ENCODE data around the gene RBM4B. TPM values are rescaled to one million over a fixed set of nuclear protein-coding genes. Genes with fewer than 3 reads are reported as not detected.

Gene RBM4B
- total and polyA plus RNA-seq, 2 of the 13 experiments (the other 11 are each of a cell fraction or from before 2014, with no cell fraction given): 25.8 to 32.4 TPM

- POLR2A ChIA-PET: interaction anchor here (1.0 to 1.4 kb wide), 4 partner anchors 25 to 125 kb away, joined by 3 to 4 read pairs (median 3); partner anchors contain the start of genes RBM4B and RCE1
- Histone ChIP-seq H4K20me1 (ENCODE audit: insufficient read depth, low read length) (no peaks in the 10 kb centered on the region), H2AFZ (ENCODE audit: low read length) (no peak overlapping the region), H3K4me3 (replicated peaks in 1 of 3; ENCODE audit: insufficient read depth in 1 of 3, low read depth in 2 of 3, low read length in 3 of 3) (peak overlapping the region; percentile 57 to 77 (median 65)), H3K9ac (ENCODE audit: insufficient read depth, low read depth, low read length) (peak overlapping the region; percentile 63), H3K27ac (ENCODE audit: extremely low read length, insufficient read depth, low read length) (no peak overlapping the region), H3K4me2 (ENCODE audit: low read depth, low read length) (peak overlapping the region; percentile 92), H3K36me3 (replicated peaks in 1 of 2; ENCODE audit: control insufficient read depth in 1 of 2, insufficient read depth in 2 of 2, low read length in 2 of 2) (no peaks in the 10 kb centered on the region), H3K4me1 (ENCODE audit: insufficient read depth, low read length) (peaks cover 50% of the 10 kb centered on the region), H3K79me2 (ENCODE audit: insufficient read depth, low read length) (no peaks in the 10 kb centered on the region), H3K9me3 (ENCODE audit: low read length) (no peaks in the 10 kb centered on the region), H3K27me3 (ENCODE audit: control insufficient read depth in 1 of 2, insufficient read depth in 2 of 2, low read length in 2 of 2) (no peaks in the 10 kb centered on the region)
- 12% methylated on average over 9 of the region's 14 CpGs for WGBS (ENCODE audit: low lambda C conversion rate)
- DNase-seq (ENCODE audit: low spot score): no peak
- in situ Hi-C loops (cut with HindIII; ENCODE audit: extremely low pct_ligation_motif_present, low pct_unique_long_range_greater_than_20kb): no loop called here
- BruUV-seq (replicated peaks): no TSS peak
- no peak for FAIRE-seq
- ATAC-seq: peak; percentile 17
- CTCF ChIA-PET (ENCODE audit: low intra/inter-chr PET ratio, low total read pairs): interaction anchor here (0.8 kb wide), 1 partner anchor 116 kb away, joined by 5 read pairs; no protein-coding TSS in a partner anchor
- intact Hi-C loops (cut with micrococcal nuclease; ENCODE audit: unreplicated experiment): loop anchor here (1.0 kb wide), 1 partner anchor 116 kb away; no protein-coding TSS in a partner anchor
- TF ChIP-seq DPF2 (CRISPR knock-in tag; IDR thresholded peaks at IDR 0.05; ENCODE audit: borderline replicate concordance, low read depth): no peak
- 0 out of 2 replicates have a peak, but pooled peaks have one; percentile 34 for TF ChIP-seq ZBTB33 (CRISPR knock-in tag; IDR thresholded peaks at IDR 0.05)
- no peak for TF ChIP-seq NR3C1 (CRISPR knock-in tag; IDR thresholded peaks at IDR 0.05)
- TF ChIP-seq ZEB1 (IDR thresholded peaks at IDR 0.05; ENCODE audit: insufficient replicate concordance, low read depth): no peak
- no peak for TF ChIP-seq ZNF710 (CRISPR knock-in tag; IDR thresholded peaks at IDR 0.05; ENCODE audit: borderline replicate concordance)
- no peak for TF ChIP-seq ZNF180 (CRISPR knock-in tag; IDR thresholded peaks at IDR 0.05; ENCODE audit: borderline replicate concordance, low read depth)
- TF ChIP-seq CC2D1A (CRISPR knock-in tag; IDR thresholded peaks at IDR 0.05): no peak
- no peak for TF ChIP-seq THAP11 (CRISPR knock-in tag; IDR thresholded peaks at IDR 0.05)
- no peak for TF ChIP-seq ZNF10 (CRISPR knock-in tag; IDR thresholded peaks at IDR 0.05; ENCODE audit: borderline replicate concordance, low read depth)
- TF ChIP-seq ZBTB26 (CRISPR knock-in tag; IDR thresholded peaks at IDR 0.05; ENCODE audit: borderline replicate concordance): 0 out of 2 replicates have a peak, but pooled peaks have one; percentile 13
- TF ChIP-seq ZNF776 (CRISPR knock-in tag; IDR thresholded peaks at IDR 0.05): 0 out of 2 replicates have a peak, but pooled peaks have one; percentile 29
- no peak for TF ChIP-seq ZNF761 (CRISPR knock-in tag; conservative IDR thresholded peaks at IDR 0.05)
- TF ChIP-seq TRIM24 (CRISPR knock-in tag; IDR thresholded peaks at IDR 0.05): no peak
- no peak for TF ChIP-seq ZNF503 (CRISPR knock-in tag; IDR thresholded peaks at IDR 0.05)
- TF ChIP-seq MED1 (CRISPR knock-in tag; IDR thresholded peaks at IDR 0.05): 0 out of 2 replicates have a peak, but pooled peaks have one; percentile 6
- no peak for TF ChIP-seq NFE2L2 (IDR thresholded peaks at IDR 0.05; ENCODE audit: low read length)
These were observed 40.2 kb upstream of the RBM4B start for GRCh38 chr11:66717925-66718319.

All from HepG2 (cell line).